ENCODE data around the gene ATP2A2.
A peak's percentile ranks its signal among the peaks of the same experiment; 100 is the strongest.

ATP2A2 gene

DNA sequence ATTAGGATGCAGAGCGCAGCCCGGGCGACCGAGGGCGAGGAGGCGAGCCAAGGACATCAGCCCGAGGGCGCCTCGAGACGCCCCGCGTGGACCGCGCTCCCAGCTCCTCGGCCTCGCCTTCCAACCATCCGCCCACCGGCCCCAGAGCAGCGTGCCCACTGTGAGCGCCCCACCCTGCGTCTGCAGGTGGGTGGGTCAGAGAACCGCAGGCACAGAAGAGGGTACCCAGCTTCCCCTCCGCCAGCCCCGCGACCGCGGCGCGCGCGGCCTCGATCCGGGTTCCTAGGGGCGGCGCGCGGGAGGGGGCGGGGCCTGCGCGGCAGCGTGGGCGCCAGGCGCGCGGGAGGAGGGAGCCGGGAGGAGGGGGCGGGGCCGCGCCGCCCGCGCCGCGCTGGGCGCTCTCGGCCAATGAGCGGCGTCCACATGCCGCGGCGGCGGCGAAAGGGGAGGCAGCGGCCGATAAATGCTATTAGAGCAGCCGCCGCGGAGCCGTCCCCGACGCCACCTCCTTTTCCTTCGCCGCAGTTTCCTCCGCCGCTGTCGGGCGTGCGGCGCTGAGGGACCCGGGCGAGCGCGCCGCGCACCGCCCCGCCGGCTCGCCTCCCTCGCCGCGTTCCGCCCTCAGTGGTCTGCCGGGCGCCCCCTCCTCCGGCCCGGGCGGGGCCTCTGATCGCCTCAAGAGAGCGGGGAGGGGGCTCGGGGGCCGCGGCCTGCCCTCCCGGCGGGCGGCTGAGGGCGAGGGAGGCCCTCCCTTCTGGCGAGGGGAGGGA lies at the start of gene ATP2A2:
Gene ATP2A2 (plus strand): TSS at position 469 of the 770 bp plus-strand sequence. CDS start 543 bp downstream, outside the sequence.
- TF ChIP-seq ZFX (IDR thresholded peaks at IDR 0.05; ENCODE audit: borderline replicate concordance), result no peak
- TF ChIP-seq, protein P1, sequence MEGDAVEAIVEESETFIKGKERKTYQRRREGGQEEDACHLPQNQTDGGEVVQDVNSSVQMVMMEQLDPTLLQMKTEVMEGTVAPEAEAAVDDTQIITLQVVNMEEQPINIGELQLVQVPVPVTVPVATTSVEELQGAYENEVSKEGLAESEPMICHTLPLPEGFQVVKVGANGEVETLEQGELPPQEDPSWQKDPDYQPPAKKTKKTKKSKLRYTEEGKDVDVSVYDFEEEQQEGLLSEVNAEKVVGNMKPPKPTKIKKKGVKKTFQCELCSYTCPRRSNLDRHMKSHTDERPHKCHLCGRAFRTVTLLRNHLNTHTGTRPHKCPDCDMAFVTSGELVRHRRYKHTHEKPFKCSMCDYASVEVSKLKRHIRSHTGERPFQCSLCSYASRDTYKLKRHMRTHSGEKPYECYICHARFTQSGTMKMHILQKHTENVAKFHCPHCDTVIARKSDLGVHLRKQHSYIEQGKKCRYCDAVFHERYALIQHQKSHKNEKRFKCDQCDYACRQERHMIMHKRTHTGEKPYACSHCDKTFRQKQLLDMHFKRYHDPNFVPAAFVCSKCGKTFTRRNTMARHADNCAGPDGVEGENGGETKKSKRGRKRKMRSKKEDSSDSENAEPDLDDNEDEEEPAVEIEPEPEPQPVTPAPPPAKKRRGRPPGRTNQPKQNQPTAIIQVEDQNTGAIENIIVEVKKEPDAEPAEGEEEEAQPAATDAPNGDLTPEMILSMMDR (IDR thresholded peaks at IDR 0.05), result no peak
- peak within 1 kb of the TSS; percentile 88 for H3K27ac ChIP-seq

DNA sequence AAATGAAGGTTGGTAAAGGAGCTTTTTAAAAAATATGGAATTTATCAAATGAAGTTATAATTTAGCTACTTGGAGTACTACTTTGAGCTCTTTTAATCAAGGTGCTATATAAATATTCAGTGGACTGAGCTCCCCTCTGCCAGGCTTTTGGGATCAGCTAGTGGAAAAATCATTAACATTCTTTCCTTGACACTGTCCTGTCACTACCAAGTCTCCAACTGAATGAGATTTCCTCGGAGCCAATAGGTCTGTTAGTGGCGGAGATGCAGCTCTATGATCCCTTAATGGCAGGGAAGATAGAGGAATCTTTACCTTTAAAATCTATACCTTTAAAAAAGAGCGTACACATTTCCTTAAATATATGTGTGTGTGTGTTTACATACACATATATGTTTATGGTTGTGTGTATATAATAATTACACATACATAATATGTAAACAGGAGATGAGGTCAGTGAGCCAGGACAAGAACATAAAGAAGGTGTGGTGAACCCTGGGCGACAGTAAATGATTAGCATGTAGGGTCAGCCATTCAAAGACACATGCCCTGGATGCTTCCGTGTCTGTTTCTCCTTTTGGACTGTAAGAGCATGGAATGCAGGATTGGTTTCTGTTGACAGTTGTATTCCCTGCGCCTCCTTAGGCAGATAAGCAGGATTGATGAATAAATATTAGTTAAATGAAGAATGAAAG lies 47.7 kb upstream of the ATP2A2 start:
- peak overlapping the region; percentile 45 for H3K27ac ChIP-seq
- TF ChIP-seq, protein P1 (IDR thresholded peaks at IDR 0.05), result no peak
- TF ChIP-seq ZFX (IDR thresholded peaks at IDR 0.05; ENCODE audit: borderline replicate concordance), result no peak

DNA sequence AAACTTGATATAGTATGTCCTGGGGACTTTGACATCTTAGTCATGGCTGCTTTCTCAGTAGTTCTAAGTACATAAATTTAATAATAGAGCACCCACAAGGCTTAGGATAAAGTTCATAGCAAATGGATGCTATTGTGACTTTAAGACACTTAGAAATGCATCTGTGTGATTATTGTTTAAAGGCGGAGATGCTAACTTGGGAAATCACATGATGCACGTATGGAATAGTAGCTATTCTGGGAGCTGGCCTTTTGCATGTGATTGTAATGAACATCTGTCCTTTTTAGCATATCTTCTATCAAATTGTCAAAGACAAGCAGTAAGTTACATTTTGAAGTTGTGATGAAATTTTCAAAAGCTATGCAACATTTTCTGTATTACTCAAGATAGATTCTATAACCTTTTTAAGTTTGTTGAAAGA lies 46.7 kb upstream of the ATP2A2 start:
- TF ChIP-seq, protein P1 (IDR thresholded peaks at IDR 0.05), result no peak
- TF ChIP-seq ZFX (IDR thresholded peaks at IDR 0.05; ENCODE audit: borderline replicate concordance), result no peak
- peak overlapping the region; percentile 45 for H3K27ac ChIP-seq

DNA sequence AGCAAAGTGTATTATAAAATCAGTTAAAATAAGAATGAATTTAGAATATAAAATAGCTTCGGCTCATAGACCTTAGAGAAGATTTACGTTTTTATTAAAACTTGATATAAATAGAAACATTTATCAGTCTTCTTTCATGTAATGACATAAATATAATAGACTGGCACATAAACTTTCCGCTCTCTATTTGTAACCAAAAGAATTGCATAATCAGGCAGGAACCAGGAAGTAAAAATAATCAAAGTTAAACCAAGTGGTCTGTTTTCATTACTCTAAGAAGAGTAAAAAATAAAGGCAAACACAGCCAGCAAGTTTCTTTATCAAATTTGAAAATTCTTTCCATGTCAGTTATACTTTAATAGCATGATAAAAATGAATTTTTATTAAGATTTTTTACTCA lies 46.3 kb upstream of the ATP2A2 start:
- TF ChIP-seq ZFX (IDR thresholded peaks at IDR 0.05; ENCODE audit: borderline replicate concordance), result no peak
- TF ChIP-seq, protein P1 (IDR thresholded peaks at IDR 0.05), result no peak
- H3K27ac ChIP-seq, result peak overlapping the region; percentile 45; the same call in 1 of the 2 replicates

DNA sequence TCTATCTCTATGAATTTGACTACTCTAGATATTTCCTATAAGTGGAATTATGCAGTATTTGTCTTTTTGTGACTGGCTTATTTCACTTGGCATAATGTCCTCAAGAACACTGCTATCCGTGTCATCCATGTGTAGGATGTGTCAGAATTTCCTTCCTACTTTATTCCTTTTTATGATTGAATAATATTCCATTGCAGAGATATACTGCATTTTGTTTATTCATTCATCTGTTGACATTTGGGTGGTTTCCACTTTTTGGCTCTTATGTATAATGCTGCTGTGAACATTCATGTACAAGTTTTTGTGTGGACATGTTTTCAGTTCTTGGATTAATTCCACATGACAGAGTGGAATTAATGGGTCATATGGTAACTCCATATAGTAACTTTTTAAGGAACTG lies 45.7 kb upstream of the ATP2A2 start:
- H3K27ac ChIP-seq, result no peak overlapping the region
- no peak for TF ChIP-seq ZFX (IDR thresholded peaks at IDR 0.05; ENCODE audit: borderline replicate concordance)
- TF ChIP-seq, protein P1 (IDR thresholded peaks at IDR 0.05), result no peak

DNA sequence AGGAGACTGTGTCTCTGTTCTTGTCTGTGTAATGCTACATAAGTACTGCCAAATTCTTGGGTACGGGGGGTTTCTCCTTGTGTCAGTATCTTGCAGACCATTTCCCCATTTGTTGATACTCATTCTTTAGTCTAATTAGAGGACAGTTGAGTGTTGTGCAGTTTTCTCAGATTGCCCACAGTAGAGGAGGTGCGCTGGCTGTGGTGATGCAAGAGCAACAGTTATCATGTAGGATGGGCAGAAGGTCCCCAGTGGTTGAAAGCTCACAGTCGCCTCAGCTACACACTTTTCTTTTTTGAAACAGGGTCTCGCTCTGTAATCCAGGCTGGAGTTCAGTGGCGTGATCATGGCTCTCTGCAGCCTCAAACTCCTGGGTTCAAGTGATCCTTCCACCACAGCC lies 37.8 kb upstream of the ATP2A2 start:
- TF ChIP-seq, protein P1 (IDR thresholded peaks at IDR 0.05), result no peak
- no peak for TF ChIP-seq ZFX (IDR thresholded peaks at IDR 0.05; ENCODE audit: borderline replicate concordance)
- H3K27ac ChIP-seq, result no peak overlapping the region

DNA sequence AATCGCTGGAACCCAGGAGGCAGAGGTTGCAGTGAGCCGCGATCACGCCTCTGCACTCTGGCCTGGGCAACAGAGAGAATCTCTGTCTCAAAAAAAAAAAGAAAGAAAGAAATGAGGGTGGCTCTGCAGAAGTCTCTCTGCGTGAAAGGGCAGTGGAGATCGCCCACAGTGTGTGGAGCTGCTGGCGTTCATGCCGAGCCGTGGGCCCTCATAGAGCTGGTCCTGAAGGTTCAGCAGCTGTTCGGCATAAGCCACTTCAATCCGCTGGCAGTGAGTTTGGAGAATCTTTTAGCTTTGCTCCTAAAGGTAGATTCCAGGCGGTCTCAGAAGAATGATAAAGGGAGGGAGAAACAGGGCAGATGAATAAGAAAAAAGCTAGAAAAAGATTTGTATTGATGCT lies 36.7 kb upstream of the ATP2A2 start:
- TF ChIP-seq, protein P1 (IDR thresholded peaks at IDR 0.05), result no peak
- no peak for TF ChIP-seq ZFX (IDR thresholded peaks at IDR 0.05; ENCODE audit: borderline replicate concordance)
- H3K27ac ChIP-seq, result no peak overlapping the region
